Mammary epithelial cell (primary cell): ENCODE results near the gene CNTN5.

Experiments used
- CTCF ChIP-seq, 2 donors: IDR thresholded peaks in 1 of 2; conservative IDR thresholded peaks in 1 of 2; 2 replicates each; pipeline ENCODE4 v1.5.1; 2011 to 2012; ENCODE audit warnings: inconsistent platforms in 2 of 2, low read length in 2 of 2, mild to moderate bottlenecking in 2 of 2, control low read depth in 1 of 2, low read depth in 1 of 2; ENCODE audit not compliant: insufficient read depth in 1 of 2; ENCODE audit errors: extremely low read depth in 1 of 2
- EZH2 ChIP-seq: IDR thresholded peaks from 2 replicates; pipeline ENCODE4 v1.6.1; 2012; ENCODE audit warnings: low read length, inconsistent platforms, borderline replicate concordance

DNA sequence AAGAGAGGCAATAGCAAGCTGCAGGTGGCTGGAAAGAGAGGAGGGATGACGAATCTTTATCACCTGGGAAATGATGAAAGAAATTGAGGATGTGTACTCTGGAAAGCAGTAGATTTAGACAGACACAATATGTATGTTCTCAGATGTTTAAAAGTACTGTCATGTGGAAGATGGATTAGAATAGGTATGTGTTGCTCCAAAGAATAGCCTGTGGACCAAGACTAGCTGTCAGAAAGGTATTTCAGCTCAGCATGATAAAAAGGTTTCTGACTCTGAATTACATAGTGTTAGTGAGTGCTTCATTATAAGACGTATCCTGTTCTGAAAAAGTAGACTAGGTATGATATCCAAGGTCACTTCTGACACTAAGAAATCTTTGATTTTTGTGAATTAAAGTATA lies 322.4 kb downstream of the CNTN5 start:
- TF ChIP-seq CTCF (conservative IDR thresholded peaks at IDR 0.05 in 1 of 2, IDR thresholded peaks at IDR 0.05 in 1 of 2; ENCODE audit: extremely low read depth in 1 of 2, insufficient read depth in 1 of 2, low read depth in 1 of 2, low read length in 2 of 2) (no peak), EZH2 (no peak)
